ENCODE results near the gene CRIP2.

- TF ChIP-seq CTCF (IDR thresholded peaks at IDR 0.05) (no peak), POLR2A (IDR thresholded peaks at IDR 0.05) (no peak)
These were observed 862 bp downstream of the CRIP2 start for GRCh38 chr14:105475269-105476096.
